HG02943 (cell line): ENCODE measurements around the gene ZNF205.
"Not testable (repeated sequence)": the region's sequence is repeated elsewhere in the genome, so short reads cannot be mapped to it uniquely, and the experiment has no call there.

Source experiments
- ATAC-seq: cut with Tn5 transposase; IDR thresholded peaks from one replicate; pipeline ENCODE4 v1.9.1; 2021; ENCODE audit warnings: mild to moderate bottlenecking, low read depth, moderate library complexity; ENCODE audit not compliant: unreplicated experiment

The ZNF205 gene

GRCh38 chr16:3112058-3112880, at the start of gene ZNF205:
ZNF205 (plus strand) TSS chr16:3112586; CDS start chr16:3113431, 845 bp downstream.
- ATAC-seq: no peak

DNA sequence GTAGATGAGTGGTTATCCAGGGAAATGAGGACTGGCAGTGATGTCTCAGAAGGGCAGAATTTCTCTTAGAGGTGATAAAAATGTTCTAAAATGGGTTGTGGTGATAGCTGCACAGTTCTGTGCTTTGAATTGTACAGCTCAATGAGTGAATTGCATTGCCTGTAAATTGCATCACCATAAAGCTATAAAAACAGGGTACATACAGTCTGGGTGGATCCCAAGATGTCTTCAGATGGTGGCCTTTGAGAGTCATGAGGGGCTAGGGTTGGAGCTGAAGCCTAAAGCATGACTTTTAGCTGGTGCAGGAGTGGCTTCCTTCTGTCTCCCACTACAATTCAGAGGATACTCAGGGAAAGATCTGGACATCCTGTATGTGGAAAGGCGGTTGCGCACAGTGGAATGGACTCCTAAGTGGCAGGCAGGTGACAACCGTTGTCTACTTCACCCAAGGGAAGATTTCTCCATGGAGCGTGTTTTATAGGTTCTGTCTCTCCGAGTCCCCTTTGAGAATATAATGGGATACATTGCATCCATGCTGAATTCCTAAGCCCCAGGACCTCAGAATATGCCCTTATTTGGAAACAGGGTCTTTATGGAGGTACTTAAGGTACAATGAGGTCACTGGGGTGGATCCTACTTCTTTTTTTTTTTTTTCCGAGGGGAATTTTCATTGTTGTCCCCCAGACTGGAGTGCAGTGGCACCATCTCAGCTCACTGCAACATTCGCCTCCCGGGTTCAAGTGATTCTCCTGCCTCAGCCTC, 48.6 kb upstream of the ZNF205 start:
- no peak for ATAC-seq

GRCh38 chr16:3065069-3065741, 47.2 kb upstream of the ZNF205 start, which contains the start of gene IL32:
IL32 (plus strand) TSS chr16:3065640; CDS start chr16:3065812, 172 bp downstream.
- no peak for ATAC-seq

DNA sequence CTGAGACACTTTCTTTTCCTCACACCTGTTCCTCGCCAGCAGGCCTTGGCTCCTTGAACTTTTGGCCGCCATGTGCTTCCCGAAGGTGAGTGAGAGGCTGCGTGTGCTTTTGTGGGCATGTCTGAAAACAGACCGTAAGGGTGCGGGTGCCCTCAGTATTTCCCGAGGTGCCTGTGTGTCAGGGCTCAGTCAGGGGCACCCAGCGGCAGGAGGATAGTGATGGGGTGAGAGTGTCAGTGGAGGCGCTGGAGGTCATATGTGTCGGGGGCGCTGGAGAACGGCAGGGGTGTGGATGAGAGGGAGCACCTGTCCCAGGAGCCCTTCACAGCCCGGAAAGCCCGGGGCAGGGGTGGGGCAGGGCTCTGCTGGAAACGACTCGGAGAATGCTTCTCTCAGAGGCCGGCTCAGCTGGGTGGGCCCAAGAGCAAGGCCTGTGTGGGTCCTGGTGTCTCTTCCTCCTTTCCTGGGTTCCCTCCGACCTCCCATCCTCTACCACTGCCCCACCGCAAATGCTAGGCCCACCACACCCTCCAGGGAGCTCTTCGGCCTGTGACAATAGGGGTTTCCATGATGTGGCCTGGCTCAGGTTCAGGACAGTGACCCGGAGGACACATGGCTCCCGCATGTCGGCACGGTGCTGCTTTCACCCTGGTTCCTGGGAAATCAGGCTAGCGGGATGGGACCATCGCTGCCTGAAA, 46.5 kb upstream of the ZNF205 start:
- ATAC-seq: no peak

DNA sequence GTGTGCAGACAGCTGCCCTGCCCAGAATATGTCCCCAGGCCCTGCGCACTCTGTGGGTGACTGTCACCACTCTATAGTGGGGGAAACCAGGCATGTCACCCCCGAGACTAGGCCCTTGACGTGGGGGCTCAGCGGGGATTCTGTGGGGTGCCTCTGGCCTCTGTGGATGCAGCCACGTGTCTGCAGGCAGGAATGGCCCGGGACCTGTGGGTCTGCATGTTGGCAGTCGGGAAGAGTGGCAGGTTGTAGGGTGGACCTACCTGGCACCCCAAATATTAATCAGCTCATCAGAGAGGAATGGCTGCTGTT, 46.0 kb upstream of the ZNF205 start:
- ATAC-seq: no peak

DNA sequence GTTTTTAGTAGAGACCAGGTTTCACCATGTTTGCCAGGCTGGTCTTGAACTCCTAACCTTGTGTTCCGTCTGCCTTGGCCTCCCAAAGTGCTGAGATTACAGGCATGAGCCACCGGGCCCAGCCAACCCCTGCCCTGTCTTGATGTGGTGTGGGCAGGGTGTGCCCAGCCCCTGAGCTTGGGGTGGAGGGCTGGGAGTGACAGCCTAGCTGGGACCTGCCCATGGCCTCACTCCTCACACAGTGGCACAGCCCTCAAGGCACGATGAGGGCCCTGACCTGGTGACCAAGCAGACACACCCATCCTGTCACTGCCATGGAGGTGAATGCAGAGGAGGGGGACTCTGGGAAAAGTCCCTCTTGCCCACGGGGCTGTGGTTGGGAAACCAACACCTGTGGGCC, 43.9 kb upstream of the ZNF205 start:
- ATAC-seq: no peak

GRCh38 chr16:3069146-3069545, 43.2 kb upstream of the ZNF205 start:
- not testable (repeated sequence) for ATAC-seq

DNA sequence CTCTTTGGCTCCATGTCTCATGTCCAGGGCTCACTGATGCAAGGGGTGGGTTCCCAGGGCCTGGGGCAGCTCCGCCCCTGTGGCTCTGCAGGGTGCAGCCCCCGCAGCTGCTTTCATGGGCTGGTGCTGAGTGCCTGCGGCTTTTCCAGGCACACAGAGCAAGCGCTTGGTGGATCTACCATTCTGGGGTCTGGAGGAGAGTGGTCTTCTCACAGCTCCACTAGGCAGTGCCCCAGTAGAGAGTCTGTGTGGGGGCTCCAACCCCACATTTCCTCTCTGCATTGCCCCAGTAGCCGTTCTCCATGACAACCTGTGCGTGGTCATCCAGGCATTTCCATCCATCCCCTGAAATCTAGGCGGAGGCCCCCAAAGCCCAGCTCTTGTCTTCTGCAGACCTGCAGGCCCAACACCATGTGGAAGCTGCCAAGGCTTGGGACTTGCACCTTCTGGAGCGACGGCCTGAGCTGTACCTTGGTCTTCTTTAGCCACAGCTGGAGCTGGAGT, 41.7 kb upstream of the ZNF205 start:
- no peak for ATAC-seq

DNA sequence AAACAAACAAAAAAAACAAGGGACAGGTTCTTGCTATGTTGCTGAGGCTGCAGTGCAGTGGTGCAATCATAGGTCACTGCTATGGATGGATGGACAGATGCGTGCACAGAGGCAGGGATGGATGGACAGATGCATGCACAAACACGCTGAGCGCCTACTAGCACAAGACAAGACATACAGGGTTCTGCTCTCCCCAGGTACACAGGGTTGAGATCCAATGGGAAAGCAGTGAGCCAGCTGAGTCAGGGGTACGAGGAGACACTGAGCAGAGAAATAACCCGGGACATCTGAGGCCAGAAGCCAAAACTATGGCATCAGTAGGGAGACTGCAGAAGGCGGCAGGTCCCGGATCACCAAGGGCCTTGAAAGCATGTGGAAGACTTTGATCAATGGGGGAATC, 40.7 kb upstream of the ZNF205 start:
- ATAC-seq: no peak

- ATAC-seq: not testable (repeated sequence)
These were observed 40.2 kb upstream of the ZNF205 start for GRCh38 chr16:3072148-3072547.

- not testable (repeated sequence) for ATAC-seq
These were observed 39.7 kb upstream of the ZNF205 start for GRCh38 chr16:3072576-3073263.

DNA sequence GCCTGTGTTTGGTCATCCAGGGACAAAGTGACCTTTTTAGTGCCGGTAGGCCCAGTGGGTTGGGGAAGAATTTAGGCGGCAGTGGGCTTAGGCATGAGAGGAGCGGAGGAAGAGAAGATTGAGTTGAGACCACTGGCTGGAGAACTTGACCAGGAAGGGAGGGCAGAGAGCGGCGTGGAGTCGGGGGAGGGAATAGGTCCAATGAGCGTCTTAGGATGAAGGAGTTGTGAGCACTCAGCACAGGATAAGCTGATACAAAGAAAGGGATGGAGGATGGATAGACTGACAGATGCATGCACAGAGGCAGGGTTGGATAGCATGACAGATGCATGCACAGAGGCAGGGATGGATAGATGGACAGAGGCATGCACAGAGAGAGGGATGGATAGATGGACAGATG, 38.9 kb upstream of the ZNF205 start:
- no peak for ATAC-seq

GRCh38 chr16:3074860-3075522, 37.4 kb upstream of the ZNF205 start:
- no peak for ATAC-seq

- ATAC-seq: no peak
These were observed 36.9 kb upstream of the ZNF205 start for GRCh38 chr16:3075523-3075915.

- ATAC-seq: not testable (repeated sequence)
These were observed 36.4 kb upstream of the ZNF205 start for GRCh38 chr16:3075946-3076345.

- no peak for ATAC-seq
These were observed 35.8 kb upstream of the ZNF205 start for GRCh38 chr16:3076577-3076976.

DNA sequence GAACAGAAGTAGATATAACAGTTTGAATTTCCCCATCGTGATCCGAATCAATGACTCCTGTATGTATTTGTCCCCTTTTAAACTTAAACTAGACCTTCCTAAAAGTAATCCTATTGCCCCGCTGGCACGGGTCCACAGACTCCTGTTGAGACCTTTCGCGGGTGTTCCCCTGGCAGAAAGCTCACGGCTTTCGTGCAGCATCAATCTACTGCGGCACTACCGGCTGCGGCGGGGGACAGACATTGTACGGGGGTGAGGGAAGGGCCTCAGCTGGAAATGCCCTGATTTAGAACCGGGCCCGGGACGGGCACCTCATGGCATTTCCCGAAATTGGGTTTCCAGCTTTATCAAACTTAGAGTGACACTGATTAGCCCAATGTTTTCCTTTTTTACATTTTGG, 32.4 kb upstream of the ZNF205 start:
- no peak for ATAC-seq

GRCh38 chr16:3081957-3082356, 30.4 kb upstream of the ZNF205 start:
- ATAC-seq: not testable (repeated sequence)

GRCh38 chr16:3083408-3083807, 29.0 kb upstream of the ZNF205 start:
- not testable (repeated sequence) for ATAC-seq
